HEK293T (cell line): ENCODE measurements around the gene PITHD1.
"Not testable (repeated sequence)": the region's sequence is repeated elsewhere in the genome, so short reads cannot be mapped to it uniquely, and the experiment has no call there.

Source experiments
- ARNT ChIP-seq: fragments of 450-650 bp; IDR thresholded peaks from 2 replicates; pipeline ENCODE4 v1.6.1; 2017; ENCODE audit warnings: mild to moderate bottlenecking
- BHLHE40 ChIP-seq: fragments of 450-650 bp; IDR thresholded peaks from 2 replicates; pipeline ENCODE4 v1.6.1; 2016; ENCODE audit warnings: mild to moderate bottlenecking, moderate library complexity, borderline replicate concordance
- FOXA1 ChIP-seq: fragments of 450-650 bp; IDR thresholded peaks from 2 replicates; pipeline ENCODE4 v1.6.1; 2016; ENCODE audit warnings: mild to moderate bottlenecking
- NFRKB ChIP-seq: fragments of 450-650 bp; IDR thresholded peaks from 2 replicates; pipeline ENCODE4 v1.6.1; 2016; ENCODE audit warnings: mild to moderate bottlenecking, moderate library complexity
- PKNOX1 ChIP-seq: fragments of 450-650 bp; IDR thresholded peaks from 2 replicates; pipeline ENCODE4 v1.6.1; 2016
- SP1 ChIP-seq: fragments of 450-650 bp; IDR thresholded peaks from 2 replicates; pipeline ENCODE4 v1.6.1; 2017
- SUZ12 ChIP-seq: fragments of 450-650 bp; IDR thresholded peaks from 2 replicates; pipeline ENCODE4 v1.6.1; 2016; ENCODE audit warnings: mild to moderate bottlenecking
- TARDBP ChIP-seq: fragments of 450-650 bp; IDR thresholded peaks from 2 replicates; pipeline ENCODE4 v1.6.1; 2016

GRCh38 chr1:23783141-23783540 lies 4.9 kb downstream of the PITHD1 start:
- not testable (repeated sequence) for TF ChIP-seq TARDBP, SUZ12, PKNOX1, BHLHE40, ARNT, NFRKB, SP1, FOXA1
